ENCODE results near the gene NF1.

The NF1 gene

DNA sequence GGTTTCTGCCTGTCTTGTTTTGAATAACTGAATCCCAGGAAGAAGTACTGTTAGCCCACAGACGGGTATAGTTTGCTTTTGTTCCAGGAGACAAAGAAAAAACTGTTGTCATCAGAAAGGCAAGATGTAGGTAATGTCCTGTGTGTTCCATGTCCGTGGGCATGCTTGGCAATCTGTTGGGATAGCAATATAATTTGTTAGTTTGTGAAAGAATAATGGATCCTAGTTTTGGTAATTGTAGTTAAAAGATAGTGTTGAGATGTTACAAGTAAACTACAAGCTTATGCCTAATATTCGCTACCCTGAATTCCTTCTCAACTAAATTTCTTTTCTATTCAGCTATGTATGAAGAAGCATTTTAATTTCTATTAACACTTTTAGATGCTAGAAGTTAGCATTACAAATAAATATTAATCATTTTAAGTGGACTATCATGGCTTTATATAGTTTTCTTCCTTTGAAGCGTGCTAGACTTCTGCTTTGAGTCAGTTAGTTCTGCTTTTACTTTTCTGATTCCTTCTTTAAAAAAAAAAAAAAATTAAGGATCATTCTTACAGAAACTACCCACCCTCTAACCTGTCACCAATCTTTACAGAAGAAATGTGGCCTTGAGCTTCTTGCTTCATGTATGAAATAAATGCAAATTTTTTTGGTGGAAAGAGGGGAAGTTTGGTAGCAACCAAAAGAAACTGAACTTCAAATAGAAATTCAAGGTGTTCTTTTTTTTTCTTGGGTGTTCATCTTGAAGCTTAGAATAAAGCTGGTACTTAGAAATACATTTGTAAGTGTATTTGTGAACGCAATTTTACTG, 224.3 kb downstream of the NF1 start:
- H3K4me3 ChIP-seq (ENCODE audit: low read length) = peak overlapping the region; percentile 82
- H3K27me3 ChIP-seq (replicated peaks; ENCODE audit: insufficient read depth, low read length) = no peaks in the 10 kb centered on the region
- no peaks in the 10 kb centered on the region for H4K20me1 ChIP-seq (ENCODE audit: insufficient read depth, low read length)
- peaks cover 33% of the 10 kb centered on the region for H3K4me1 ChIP-seq (ENCODE audit: low read length)
- peak overlapping the region; percentile 90 for H3K27ac ChIP-seq (ENCODE audit: low read length)
- no peaks in the 10 kb centered on the region for H3K36me3 ChIP-seq (replicated peaks; ENCODE audit: insufficient read depth, low read length)
- peak overlapping the region; percentile 80 for H3K4me2 ChIP-seq (ENCODE audit: low read depth, low read length)
- TF ChIP-seq EZH2phosphoT487 (IDR thresholded peaks at IDR 0.05; ENCODE audit: low read length) (no peak), EZH2 (optimal IDR thresholded peaks at IDR 0.05; ENCODE audit: low read depth, low read length) (no peak)
- TF ChIP-seq, protein P1, sequence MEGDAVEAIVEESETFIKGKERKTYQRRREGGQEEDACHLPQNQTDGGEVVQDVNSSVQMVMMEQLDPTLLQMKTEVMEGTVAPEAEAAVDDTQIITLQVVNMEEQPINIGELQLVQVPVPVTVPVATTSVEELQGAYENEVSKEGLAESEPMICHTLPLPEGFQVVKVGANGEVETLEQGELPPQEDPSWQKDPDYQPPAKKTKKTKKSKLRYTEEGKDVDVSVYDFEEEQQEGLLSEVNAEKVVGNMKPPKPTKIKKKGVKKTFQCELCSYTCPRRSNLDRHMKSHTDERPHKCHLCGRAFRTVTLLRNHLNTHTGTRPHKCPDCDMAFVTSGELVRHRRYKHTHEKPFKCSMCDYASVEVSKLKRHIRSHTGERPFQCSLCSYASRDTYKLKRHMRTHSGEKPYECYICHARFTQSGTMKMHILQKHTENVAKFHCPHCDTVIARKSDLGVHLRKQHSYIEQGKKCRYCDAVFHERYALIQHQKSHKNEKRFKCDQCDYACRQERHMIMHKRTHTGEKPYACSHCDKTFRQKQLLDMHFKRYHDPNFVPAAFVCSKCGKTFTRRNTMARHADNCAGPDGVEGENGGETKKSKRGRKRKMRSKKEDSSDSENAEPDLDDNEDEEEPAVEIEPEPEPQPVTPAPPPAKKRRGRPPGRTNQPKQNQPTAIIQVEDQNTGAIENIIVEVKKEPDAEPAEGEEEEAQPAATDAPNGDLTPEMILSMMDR (IDR thresholded peaks at IDR 0.05; ENCODE audit: low read length) = no peak
- H3K79me2 ChIP-seq (ENCODE audit: low read length) = peaks cover 82% of the 10 kb centered on the region
- H3K9me2 ChIP-seq (replicated peaks; ENCODE audit: insufficient read depth, low read length) = no peaks in the 10 kb centered on the region
- peaks cover 75% of the 10 kb centered on the region for H3F3A ChIP-seq (ENCODE audit: insufficient read depth, low read length)
- no peaks in the 10 kb centered on the region for H3K9me3 ChIP-seq (replicated peaks; ENCODE audit: insufficient read depth, low read length)
- H2AFZ ChIP-seq (ENCODE audit: low read length) = no peak overlapping the region
- H3K9ac ChIP-seq (ENCODE audit: low read length) = peak overlapping the region; percentile 93
- DNase-seq = peak; percentile 44

DNA sequence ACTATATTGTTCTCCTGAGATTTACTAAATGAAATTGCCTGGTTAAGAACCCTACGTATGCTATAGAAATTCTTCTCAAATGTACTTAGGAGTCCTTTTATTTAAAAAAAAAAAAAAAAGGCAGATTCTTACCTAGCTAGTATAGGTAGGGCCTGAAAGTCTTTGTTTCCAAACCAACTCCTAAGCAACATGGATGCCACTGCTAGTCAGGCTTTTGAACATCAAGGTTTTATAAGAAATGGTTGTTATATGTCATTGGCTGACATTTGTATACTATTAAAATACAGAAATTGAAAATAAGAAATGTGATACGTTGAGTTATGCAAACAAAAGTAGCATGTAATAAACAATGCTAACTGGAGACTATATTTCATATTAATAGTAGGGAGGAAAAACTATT, 225.5 kb downstream of the NF1 start:
- peak; percentile 43 for DNase-seq

DNA sequence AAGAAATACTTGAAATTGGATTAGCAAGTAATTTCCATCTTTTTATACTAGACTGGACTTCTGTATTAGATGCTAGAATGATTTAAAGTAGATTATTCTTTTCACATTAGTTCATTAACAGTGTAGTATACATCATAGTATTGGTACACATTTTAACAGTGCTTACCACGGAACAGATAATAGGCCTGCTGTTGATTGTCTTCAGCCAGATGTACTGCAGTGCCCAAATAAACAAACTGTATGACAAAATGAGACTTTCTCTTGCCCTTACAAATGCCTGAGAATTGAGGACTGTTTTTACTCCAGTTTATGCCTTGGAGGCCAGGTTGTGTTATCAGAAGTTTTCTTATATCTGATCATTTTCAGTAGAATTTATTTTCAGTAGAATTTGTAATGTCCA, 226.0 kb downstream of the NF1 start:
- no peaks in the 10 kb centered on the region for H3K9me3 ChIP-seq (replicated peaks; ENCODE audit: insufficient read depth, low read length)
- peaks cover 59% of the 10 kb centered on the region for H3F3A ChIP-seq (ENCODE audit: insufficient read depth, low read length)
- peak overlapping the region; percentile 93 for H3K9ac ChIP-seq (ENCODE audit: low read length)
- peak; percentile 53 for DNase-seq
- no peak overlapping the region for H2AFZ ChIP-seq (ENCODE audit: low read length)
- H3K9me2 ChIP-seq (replicated peaks; ENCODE audit: insufficient read depth, low read length) = no peaks in the 10 kb centered on the region
- H3K27ac ChIP-seq (ENCODE audit: low read length) = peak overlapping the region; percentile 90
- no peaks in the 10 kb centered on the region for H3K36me3 ChIP-seq (replicated peaks; ENCODE audit: insufficient read depth, low read length)
- peak overlapping the region; percentile 80 for H3K4me2 ChIP-seq (ENCODE audit: low read depth, low read length)
- no peaks in the 10 kb centered on the region for H3K27me3 ChIP-seq (replicated peaks; ENCODE audit: insufficient read depth, low read length)
- H3K79me2 ChIP-seq (ENCODE audit: low read length) = peaks cover 69% of the 10 kb centered on the region
- H3K4me1 ChIP-seq (ENCODE audit: low read length) = peaks cover 25% of the 10 kb centered on the region
- H3K4me3 ChIP-seq (ENCODE audit: low read length) = peak overlapping the region; percentile 82
- no peak for TF ChIP-seq EZH2 (optimal IDR thresholded peaks at IDR 0.05; ENCODE audit: low read depth, low read length)
- TF ChIP-seq EZH2phosphoT487 (IDR thresholded peaks at IDR 0.05; ENCODE audit: low read length) = no peak
- TF ChIP-seq, protein P1 (IDR thresholded peaks at IDR 0.05; ENCODE audit: low read length) = no peak
- H4K20me1 ChIP-seq (ENCODE audit: insufficient read depth, low read length) = no peaks in the 10 kb centered on the region

More for the DNA sequence above, 225.5 kb downstream of the NF1 start:
- H3K27ac ChIP-seq (ENCODE audit: low read length) = peak overlapping the region; percentile 90
- H3K9me3 ChIP-seq (replicated peaks; ENCODE audit: insufficient read depth, low read length) = no peaks in the 10 kb centered on the region
- H3K36me3 ChIP-seq (replicated peaks; ENCODE audit: insufficient read depth, low read length) = no peaks in the 10 kb centered on the region
- H3K27me3 ChIP-seq (replicated peaks; ENCODE audit: insufficient read depth, low read length) = no peaks in the 10 kb centered on the region
- H3K4me1 ChIP-seq (ENCODE audit: low read length) = peaks cover 30% of the 10 kb centered on the region
- peak overlapping the region; percentile 82 for H3K4me3 ChIP-seq (ENCODE audit: low read length)
- peak overlapping the region; percentile 93 for H3K9ac ChIP-seq (ENCODE audit: low read length)
- TF ChIP-seq EZH2 (optimal IDR thresholded peaks at IDR 0.05; ENCODE audit: low read depth, low read length) = no peak
- H3K4me2 ChIP-seq (ENCODE audit: low read depth, low read length) = peak overlapping the region; percentile 80
- no peak overlapping the region for H2AFZ ChIP-seq (ENCODE audit: low read length)
- peaks cover 74% of the 10 kb centered on the region for H3K79me2 ChIP-seq (ENCODE audit: low read length)
- no peaks in the 10 kb centered on the region for H3K9me2 ChIP-seq (replicated peaks; ENCODE audit: insufficient read depth, low read length)
- no peaks in the 10 kb centered on the region for H4K20me1 ChIP-seq (ENCODE audit: insufficient read depth, low read length)
- H3F3A ChIP-seq (ENCODE audit: insufficient read depth, low read length) = peaks cover 64% of the 10 kb centered on the region

DNA sequence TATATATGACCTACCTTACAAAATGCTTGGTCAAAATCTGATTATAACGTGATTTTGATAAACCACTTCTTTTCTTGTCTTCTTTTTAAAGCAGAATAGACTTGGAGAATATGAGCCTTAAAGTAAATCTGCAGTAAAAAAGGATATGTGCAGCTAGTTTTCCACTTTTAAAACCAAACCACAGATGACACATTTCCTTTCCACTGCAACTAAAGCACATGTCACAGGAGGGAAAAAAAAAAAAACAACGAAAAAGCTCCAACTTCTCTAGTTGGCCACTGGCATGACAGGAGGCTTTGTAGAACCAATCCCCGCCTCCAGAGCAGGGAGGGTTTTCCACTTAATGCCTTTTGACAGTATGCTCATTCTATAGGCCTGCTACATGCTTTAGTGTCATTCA, 226.7 kb downstream of the NF1 start, which contains the start of gene EVI2A:
Gene EVI2A, minus strand, starts transcription at position 142 of the 400 bp plus-strand sequence. CDS start 2,609 bp downstream, outside the sequence.
- Histone ChIP-seq H3F3A (ENCODE audit: insufficient read depth, low read length) (peaks cover 52% of the 10 kb centered on the region), H3K4me2 (ENCODE audit: low read depth, low read length) (peak within 1 kb of the TSS; percentile 80), H3K9me2 (replicated peaks; ENCODE audit: insufficient read depth, low read length) (no peaks in the 10 kb centered on the region), H3K9me3 (replicated peaks; ENCODE audit: insufficient read depth, low read length) (no peaks in the 10 kb centered on the region), H3K9ac (ENCODE audit: low read length) (peak within 1 kb of the TSS; percentile 93), H4K20me1 (ENCODE audit: insufficient read depth, low read length) (no peaks in the 10 kb centered on the region), H3K79me2 (ENCODE audit: low read length) (peaks cover 62% of the 10 kb centered on the region), H3K4me3 (ENCODE audit: low read length) (peak within 1 kb of the TSS; percentile 82), H3K4me1 (ENCODE audit: low read length) (peaks cover 20% of the 10 kb centered on the region), H3K36me3 (replicated peaks; ENCODE audit: insufficient read depth, low read length) (no peaks in the 10 kb centered on the region), H2AFZ (ENCODE audit: low read length) (no peak within 1 kb of the TSS), H3K27ac (ENCODE audit: low read length) (peak within 1 kb of the TSS; percentile 90), H3K27me3 (replicated peaks; ENCODE audit: insufficient read depth, low read length) (no peaks in the 10 kb centered on the region)
- no peak for TF ChIP-seq EZH2phosphoT487 (IDR thresholded peaks at IDR 0.05; ENCODE audit: low read length)
- TF ChIP-seq, protein P1 (IDR thresholded peaks at IDR 0.05; ENCODE audit: low read length) = no peak
- no peak for TF ChIP-seq EZH2 (optimal IDR thresholded peaks at IDR 0.05; ENCODE audit: low read depth, low read length)
- peak; percentile 97 for DNase-seq
